HG02852 (cell line): ENCODE measurements around the gene PAF1.
A peak's percentile ranks its signal among the peaks of the same experiment; 100 is the strongest.
"Not testable (repeated sequence)": the region's sequence is repeated elsewhere in the genome, so short reads cannot be mapped to it uniquely, and the experiment has no call there.

ENCODE experiments used
- ATAC-seq: cut with Tn5 transposase; IDR thresholded peaks from one replicate; pipeline ENCODE4 v1.9.1; 2021; ENCODE audit warnings: mild to moderate bottlenecking, moderate library complexity; ENCODE audit not compliant: unreplicated experiment

Gene PAF1

GRCh38 chr19:39356647-39357046 lies 34.3 kb downstream of the PAF1 start:
- ATAC-seq = no peak

- no peak for ATAC-seq
These were observed 34.8 kb downstream of the PAF1 start for GRCh38 chr19:39356073-39356472.

DNA sequence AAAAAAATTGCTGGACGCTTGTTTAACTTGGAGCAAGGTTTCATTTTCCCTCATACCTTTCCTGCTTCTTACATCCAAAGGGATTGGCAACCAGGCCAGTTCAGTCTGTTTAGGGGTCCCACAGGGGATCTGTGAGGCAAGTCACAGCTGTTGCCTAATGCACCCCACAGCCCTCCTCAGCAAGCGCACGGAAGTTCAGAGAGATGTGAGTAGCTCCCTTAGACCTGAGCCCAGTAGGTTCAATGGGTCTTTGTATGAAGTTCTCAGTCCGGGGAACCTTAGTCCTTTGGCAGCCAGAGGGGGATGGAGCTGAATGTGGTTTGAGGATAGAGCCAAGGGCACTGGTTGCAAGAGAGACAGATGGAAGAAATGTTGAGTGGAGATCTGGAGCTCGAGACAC lies 35.7 kb downstream of the PAF1 start:
- ATAC-seq = no peak

DNA sequence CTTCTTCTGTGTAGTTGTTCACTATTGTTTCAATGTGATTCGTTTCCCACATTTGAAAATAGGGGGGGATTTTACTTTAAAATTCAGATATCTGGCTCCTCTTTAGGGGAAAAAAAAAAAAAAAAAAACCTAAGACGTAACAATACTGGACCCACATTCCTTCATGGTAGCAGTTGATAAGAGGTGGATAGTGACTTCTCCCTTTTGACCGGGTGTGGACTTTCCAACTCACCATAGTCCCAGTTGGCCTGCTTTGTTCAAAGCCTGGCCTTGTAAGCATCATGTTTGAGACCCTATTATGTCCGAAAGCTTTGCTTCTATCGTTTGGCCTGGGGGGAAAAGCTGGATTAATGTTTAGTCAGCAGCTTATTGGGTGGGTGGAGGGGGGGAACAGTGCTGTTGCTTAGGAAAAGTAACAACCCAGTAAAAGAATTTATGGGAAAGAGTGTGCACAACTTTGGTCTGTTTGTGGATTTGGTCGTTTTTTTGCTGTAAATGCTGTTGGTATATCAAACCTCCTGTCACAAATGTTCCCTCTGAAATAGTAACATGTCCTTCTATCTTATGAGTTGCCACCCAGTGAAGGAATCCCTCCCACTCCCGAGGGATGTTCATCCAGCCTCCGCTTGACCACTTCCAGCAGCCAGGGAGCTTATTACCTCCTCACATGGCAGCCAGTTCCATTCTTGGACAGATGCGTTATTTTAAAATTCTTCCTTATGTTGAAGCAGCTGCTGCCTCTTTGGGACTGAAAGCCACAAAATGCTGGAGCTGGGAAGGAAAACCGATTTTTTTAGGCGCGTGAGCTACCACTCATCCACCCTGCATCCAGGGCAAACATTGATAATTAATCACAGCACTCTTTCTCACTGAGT lies 38.3 kb downstream of the PAF1 start:
- ATAC-seq = no peak

DNA sequence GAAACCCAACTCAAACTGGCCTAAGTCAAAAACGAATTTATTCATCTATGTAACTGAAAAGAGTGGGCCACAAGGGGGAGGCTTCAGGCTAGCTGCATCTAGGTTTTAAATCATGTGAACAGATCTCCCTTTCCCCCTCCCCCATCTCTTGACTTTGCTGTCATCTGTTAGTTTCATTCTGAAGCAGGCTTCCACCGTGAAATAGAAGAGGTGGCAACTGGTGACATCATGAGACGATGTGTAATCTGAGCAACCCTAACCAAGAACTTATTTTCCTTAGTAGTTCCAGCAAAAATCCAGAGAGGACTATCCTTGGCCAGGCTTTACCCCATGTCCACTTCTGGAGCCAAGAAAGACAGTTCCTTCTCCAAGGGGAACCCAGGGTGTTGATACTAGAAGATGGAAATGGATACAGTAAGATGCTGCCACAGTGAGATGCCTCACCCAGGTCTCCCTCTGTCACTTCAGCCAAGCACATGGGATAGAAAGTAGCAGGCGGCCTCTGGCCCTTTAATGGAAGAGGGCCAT lies 39.3 kb downstream of the PAF1 start:
- peak; percentile 70 for ATAC-seq

DNA sequence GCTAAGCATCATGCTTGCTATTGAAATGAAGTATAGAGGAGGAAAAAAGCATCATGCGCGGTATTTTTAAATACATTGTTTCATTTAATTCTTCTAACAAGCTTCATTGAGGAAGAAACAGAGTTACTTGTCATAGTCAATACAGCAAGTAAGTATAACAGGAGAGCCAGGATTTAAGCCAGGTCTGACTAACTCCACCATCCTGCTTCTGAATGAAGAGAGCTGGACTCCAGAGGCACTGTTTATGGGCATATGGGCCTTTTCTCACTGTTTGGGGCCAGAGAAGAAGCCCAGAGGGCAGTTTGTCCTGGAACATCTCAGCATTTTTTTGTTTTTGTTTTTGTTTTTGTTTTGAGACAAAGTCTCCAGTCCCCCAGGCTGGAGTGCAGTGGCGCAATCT lies 40.8 kb downstream of the PAF1 start:
- no peak for ATAC-seq

DNA sequence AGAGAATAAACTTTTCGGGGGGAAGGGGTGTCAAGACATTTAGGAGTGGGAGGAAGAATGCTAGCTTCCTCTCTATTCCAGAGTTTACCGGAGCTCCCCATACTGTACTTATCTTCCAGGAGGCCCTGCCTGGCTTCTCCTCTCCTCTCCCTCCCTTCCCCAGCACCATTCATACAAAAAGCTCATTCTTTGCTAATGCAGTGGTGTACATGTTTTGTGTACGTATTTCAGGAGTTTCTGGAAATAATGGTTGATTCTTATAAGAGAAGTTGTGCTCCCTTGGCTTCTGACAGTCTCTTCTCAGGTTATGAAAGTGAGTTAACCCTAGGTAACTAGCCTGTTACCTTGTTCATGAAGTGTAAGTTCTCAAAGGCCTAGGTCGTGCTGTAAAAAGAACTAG lies 41.6 kb downstream of the PAF1 start:
- no peak for ATAC-seq

GRCh38 chr19:39347332-39348164 lies 43.4 kb downstream of the PAF1 start:
- no peak for ATAC-seq

DNA sequence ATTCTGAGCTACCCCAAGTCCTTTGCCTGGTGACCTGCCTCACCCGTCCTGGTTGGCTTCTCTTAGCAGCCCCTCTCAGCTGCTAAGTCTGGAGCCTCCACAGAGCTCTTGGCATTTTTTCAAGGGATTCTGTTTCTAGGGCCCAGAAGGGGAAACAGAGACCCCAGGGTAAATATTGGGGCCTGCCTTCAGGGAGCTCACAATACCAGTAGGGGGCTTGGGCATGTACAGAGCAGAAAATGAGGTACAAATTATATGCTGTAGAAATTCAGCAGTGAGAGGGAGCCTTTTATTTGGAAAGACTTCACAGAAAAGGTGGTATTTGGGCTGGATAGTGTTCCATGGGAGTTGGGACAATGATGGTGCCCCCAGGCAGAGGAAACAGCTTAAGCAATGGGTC lies 45.0 kb downstream of the PAF1 start:
- no peak for ATAC-seq

DNA sequence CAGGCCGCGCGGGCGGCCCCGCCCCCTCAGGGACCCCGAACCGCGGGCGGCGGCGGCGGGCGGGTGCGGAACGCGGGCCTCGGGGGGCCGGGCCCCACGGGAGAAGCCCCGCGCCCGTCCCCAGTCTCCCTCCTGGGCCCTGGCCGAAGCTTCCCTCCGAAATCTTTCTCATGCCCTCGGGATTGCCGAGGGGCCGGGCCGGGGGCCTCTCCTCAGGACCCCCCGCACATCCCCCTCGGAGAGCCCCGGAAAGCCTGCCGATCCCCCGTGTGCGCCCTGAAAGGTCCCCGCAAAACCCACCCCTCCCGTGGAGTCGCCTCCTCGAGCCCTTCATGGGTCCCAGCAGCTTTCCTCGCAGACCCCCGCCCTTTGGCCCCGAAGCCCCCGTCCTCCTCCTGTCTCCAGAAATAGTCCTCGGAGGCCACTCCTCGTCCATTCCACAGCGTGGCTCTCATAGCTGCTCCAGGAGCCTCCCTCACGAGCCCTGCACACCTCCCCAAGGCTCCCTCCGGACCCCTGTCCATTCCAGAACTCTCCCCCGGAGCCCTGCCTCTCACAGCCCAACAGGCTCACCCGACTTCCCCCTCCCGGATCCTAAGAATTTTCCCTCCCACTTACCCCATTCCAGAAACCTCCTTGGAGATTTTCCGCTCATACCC lies 48.1 kb downstream of the PAF1 start:
- no peak for ATAC-seq

DNA sequence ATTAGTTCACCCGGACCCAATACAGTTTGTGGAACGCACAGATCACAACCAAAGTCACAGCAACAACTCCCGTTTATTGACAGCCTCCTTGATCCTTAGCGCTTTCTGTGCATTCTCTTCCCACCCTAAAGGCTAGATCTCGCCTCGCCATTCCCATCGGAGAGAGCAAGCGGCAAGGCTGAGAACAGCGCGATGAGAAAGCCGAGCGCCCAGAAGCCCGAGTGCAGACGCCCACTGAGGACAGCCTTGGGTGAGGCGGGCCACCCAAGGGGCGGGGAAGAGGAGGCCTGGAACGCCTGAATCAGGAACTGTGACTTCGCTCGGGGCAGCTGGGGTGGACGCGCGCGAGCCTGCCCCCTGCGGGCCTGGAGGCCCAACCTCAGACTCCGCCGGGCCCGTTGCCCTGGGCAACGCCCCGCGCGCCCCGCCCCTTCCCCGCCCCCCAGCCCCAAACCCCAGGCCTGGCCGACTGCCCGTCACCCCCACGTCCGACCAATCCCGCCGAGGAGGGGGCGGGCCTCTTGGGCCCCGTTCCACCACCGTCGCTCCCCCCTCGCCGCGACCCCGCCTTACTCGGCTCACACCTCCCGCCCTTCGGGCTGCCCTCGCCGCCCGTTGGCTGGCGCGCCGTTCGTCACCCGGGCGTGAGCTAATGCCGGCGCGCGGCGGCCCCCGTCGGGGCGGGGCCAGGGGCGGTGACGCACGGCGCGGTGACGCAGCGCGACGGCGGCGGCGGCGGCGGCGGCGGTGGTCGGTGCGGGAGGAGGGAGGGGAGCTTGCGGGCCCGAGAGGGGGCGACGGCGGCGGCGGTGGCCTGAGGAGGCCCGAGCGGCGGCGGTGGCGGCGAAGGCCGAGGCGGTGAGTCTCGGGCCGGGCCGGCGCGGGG lies 48.9 kb downstream of the PAF1 start, which contains the start of gene SAMD4B:
Gene SAMD4B, plus strand, starts transcription at position 703 of the 886 bp plus-strand sequence. CDS start 14,473 bp downstream, outside the sequence.
- peak; percentile 92 for ATAC-seq

DNA sequence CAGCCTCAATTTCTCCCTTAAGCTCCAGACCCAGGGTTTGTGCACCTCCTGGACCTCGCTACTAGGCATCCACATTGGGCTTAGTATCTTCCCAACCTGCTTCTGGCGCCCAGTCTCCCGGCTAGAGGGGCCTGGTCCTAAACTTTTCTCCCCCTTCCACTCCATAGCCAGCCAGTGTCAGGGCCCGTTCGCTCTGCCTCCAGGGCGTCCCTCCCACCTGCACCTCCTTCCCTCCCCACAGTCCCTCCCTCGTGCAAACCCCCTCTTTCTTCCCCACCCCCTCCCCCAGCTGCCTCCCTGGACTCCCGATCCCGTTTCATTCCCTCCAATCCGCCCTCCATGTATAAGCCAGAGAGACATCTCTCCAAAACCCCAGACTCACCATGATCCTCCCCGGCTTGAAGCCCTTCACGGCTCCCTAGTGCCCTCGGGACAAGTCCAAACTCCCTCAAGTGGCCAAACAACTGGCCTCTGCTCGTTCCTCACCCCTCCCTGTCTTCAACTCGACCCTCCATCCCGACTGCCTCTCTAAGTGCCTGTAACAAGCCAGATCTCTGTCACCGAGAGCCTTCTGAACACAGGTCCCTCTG lies 49.7 kb downstream of the PAF1 start:
- no peak for ATAC-seq

DNA sequence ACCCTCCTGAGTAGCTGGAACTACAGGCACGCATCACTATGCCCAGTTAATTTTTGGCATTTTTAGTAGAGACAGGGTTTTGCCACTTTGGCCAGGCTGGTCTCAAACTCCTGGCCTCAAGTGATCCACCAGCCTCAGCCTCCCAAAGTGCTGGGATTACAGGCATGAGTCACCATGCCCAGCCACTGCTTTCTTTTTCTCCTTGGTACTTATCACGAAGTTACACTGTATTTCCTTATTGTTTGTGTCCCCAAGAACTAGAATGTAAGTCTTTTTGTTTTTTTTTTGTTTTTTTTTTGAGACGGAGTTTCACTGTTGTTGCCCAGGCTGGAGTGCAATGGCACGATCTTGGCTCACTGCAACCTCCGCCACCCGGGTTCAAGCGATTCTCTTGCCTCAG lies 50.8 kb downstream of the PAF1 start:
- not testable (repeated sequence) for ATAC-seq

DNA sequence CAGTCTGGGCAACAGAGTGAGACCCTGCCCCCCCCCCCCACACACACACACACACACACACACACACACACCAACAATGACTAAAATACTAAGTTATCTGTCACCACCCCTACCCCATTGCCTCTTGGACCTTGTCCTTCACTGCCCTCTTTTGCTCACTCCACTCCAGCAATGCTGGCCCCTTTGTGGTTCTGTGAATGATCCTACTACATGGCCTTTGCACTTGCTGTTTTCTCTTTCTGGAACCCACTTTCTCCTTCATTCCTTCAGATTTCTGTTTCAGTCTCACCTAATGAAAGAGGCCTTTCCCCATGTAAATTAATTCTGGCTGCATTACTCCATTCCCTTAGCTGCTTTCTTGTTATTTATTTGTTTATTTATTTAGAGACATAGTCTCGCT lies 51.2 kb downstream of the PAF1 start:
- ATAC-seq = no peak

DNA sequence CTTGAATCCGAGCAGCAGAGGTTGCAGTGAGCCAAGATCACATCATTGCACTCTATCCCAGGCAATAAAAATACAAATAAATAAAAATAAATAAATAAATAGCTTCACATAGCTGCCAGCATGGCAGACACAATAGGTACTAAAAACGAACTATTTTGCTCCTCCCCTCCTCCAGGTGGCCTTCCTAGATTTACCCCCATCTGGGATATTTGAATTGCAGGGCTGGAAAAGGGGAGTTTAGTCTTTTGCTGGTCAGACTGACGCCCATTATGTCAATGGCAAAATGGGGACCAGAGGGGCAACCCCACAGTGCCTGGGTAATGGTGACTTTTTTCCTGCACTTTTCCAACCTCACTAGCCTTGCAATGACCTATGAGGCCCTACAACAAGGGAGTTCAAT lies 54.4 kb downstream of the PAF1 start:
- ATAC-seq = no peak
